Measurements from ENCODE around the gene GRN. TPM values are rescaled to one million over a fixed set of nuclear protein-coding genes. Genes with fewer than 3 reads are reported as not detected.

The GRN gene
- total and polyA plus RNA-seq, 9 of the 15 experiments (the other 6 are each of a cell fraction or from before 2014, with no cell fraction given), result 5.4 to 75.3 (median 20.7) TPM

DNA sequence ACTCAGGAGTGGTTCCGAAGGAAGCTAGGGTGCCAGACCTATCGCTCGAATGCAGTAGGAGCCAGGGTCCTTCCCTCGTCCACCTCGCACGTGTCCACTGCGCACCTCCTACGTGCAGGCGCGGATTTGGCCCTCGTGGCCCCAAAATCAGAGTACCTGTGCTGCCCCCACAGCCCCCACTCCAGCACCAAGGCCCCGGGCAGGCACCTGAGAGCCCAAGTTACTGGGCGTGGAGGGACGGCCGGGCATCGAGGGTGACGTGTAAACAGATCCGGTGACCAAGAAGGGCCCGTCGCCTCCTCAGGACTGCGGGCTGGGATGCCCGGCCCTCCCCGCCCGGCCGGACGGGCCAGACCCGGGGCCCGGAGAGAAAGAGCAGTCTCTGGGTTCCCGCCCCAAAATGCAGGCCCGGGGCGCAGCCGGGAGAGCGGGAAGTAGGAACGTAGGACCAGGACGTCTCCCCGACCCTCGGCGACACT is 21.0 kb upstream of the GRN start (continued):
- TF ChIP-seq, protein P1, sequence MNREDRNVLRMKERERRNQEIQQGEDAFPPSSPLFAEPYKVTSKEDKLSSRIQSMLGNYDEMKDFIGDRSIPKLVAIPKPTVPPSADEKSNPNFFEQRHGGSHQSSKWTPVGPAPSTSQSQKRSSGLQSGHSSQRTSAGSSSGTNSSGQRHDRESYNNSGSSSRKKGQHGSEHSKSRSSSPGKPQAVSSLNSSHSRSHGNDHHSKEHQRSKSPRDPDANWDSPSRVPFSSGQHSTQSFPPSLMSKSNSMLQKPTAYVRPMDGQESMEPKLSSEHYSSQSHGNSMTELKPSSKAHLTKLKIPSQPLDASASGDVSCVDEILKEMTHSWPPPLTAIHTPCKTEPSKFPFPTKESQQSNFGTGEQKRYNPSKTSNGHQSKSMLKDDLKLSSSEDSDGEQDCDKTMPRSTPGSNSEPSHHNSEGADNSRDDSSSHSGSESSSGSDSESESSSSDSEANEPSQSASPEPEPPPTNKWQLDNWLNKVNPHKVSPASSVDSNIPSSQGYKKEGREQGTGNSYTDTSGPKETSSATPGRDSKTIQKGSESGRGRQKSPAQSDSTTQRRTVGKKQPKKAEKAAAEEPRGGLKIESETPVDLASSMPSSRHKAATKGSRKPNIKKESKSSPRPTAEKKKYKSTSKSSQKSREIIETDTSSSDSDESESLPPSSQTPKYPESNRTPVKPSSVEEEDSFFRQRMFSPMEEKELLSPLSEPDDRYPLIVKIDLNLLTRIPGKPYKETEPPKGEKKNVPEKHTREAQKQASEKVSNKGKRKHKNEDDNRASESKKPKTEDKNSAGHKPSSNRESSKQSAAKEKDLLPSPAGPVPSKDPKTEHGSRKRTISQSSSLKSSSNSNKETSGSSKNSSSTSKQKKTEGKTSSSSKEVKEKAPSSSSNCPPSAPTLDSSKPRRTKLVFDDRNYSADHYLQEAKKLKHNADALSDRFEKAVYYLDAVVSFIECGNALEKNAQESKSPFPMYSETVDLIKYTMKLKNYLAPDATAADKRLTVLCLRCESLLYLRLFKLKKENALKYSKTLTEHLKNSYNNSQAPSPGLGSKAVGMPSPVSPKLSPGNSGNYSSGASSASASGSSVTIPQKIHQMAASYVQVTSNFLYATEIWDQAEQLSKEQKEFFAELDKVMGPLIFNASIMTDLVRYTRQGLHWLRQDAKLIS (CRISPR knock-in tag; IDR thresholded peaks at IDR 0.05), result no peak
- TF ChIP-seq HMGN3 (IDR thresholded peaks at IDR 0.05; ENCODE audit: borderline replicate concordance, extremely low read depth, insufficient read length, low read depth, low read length) (no peak), CBFB (CRISPR knock-in tag; IDR thresholded peaks at IDR 0.05) (peak; percentile 23; the same call in 1 of the 2 replicates), NCOA2 (IDR thresholded peaks at IDR 0.05; ENCODE audit: partially characterized antibody in 2 of 2) (no peak), ZBTB7A (IDR thresholded peaks at IDR 0.05; ENCODE audit: borderline replicate concordance, control insufficient read depth, low read depth, low read length) (peak; percentile 22; the same call in 1 of the 2 replicates), L3MBTL2 (IDR thresholded peaks at IDR 0.05) (peak; percentile 73), BHLHE40 (IDR thresholded peaks at IDR 0.05; ENCODE audit: low read length) (peak; percentile 36), ELF1 (tag; IDR thresholded peaks at IDR 0.05) (no peak), MCM3 (IDR thresholded peaks at IDR 0.05) (no peak), U2AF2 (optimal IDR thresholded peaks at IDR 0.05; ENCODE audit: low read depth, low read length) (no peak), TOE1 (IDR thresholded peaks at IDR 0.05; ENCODE audit: borderline replicate concordance) (no peak), TOE1 (CRISPR knock-in tag; IDR thresholded peaks at IDR 0.05; ENCODE audit: borderline replicate concordance, low read depth) (no peak), SMC3 (conservative IDR thresholded peaks at IDR 0.05; ENCODE audit: insufficient read depth, low read depth, low read length) (no peak)
- TF ChIP-seq, protein P2, sequence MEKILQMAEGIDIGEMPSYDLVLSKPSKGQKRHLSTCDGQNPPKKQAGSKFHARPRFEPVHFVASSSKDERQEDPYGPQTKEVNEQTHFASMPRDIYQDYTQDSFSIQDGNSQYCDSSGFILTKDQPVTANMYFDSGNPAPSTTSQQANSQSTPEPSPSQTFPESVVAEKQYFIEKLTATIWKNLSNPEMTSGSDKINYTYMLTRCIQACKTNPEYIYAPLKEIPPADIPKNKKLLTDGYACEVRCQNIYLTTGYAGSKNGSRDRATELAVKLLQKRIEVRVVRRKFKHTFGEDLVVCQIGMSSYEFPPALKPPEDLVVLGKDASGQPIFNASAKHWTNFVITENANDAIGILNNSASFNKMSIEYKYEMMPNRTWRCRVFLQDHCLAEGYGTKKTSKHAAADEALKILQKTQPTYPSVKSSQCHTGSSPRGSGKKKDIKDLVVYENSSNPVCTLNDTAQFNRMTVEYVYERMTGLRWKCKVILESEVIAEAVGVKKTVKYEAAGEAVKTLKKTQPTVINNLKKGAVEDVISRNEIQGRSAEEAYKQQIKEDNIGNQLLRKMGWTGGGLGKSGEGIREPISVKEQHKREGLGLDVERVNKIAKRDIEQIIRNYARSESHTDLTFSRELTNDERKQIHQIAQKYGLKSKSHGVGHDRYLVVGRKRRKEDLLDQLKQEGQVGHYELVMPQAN (IDR thresholded peaks at IDR 0.05; ENCODE audit: borderline replicate concordance), result 0 out of 2 replicates have a peak, but pooled peaks have one; percentile 14
- TF ChIP-seq, protein P3, sequence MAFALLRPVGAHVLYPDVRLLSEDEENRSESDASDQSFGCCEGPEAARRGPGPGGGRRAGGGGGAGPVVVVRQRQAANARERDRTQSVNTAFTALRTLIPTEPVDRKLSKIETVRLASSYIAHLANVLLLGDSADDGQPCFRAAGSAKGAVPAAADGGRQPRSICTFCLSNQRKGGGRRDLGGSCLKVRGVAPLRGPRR (CRISPR knock-in tag; IDR thresholded peaks at IDR 0.05), result no peak
- TF ChIP-seq, protein P4, sequence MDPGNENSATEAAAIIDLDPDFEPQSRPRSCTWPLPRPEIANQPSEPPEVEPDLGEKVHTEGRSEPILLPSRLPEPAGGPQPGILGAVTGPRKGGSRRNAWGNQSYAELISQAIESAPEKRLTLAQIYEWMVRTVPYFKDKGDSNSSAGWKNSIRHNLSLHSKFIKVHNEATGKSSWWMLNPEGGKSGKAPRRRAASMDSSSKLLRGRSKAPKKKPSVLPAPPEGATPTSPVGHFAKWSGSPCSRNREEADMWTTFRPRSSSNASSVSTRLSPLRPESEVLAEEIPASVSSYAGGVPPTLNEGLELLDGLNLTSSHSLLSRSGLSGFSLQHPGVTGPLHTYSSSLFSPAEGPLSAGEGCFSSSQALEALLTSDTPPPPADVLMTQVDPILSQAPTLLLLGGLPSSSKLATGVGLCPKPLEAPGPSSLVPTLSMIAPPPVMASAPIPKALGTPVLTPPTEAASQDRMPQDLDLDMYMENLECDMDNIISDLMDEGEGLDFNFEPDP (CRISPR knock-in tag; IDR thresholded peaks at IDR 0.05), result no peak
- TF ChIP-seq, protein P5, sequence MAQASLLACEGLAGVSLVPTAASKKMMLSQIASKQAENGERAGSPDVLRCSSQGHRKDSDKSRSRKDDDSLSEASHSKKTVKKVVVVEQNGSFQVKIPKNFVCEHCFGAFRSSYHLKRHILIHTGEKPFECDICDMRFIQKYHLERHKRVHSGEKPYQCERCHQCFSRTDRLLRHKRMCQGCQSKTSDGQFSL (CRISPR knock-in tag; IDR thresholded peaks at IDR 0.05), result no peak
- TF ChIP-seq, protein P5 (tag; IDR thresholded peaks at IDR 0.05), result 0 out of 4 replicates have a peak, but pooled peaks of 1 of the 2 experiments have one; percentile 42

Measured in K562 (cell line).